Measurements from ENCODE around the gene RHOJ.

Gene RHOJ

GRCh38 chr14:63248211-63248610, 44.0 kb downstream of the RHOJ start:
- no peaks in the 10 kb centered on the region for H3K27me3 ChIP-seq (replicated peaks; ENCODE audit: control insufficient read depth, insufficient read depth, low read length)
- no peak for TF ChIP-seq CTCF (IDR thresholded peaks at IDR 0.05; ENCODE audit: insufficient read depth, low read length, poor library complexity, severe bottlenecking)
- no peaks in the 10 kb centered on the region for H3K36me3 ChIP-seq (ENCODE audit: control insufficient read depth, insufficient read depth, low read length)
- H3K4me3 ChIP-seq (replicated peaks; ENCODE audit: low read depth, low read length), result no peak overlapping the region
- DNase-seq (ENCODE audit: extremely low read depth, insufficient read length), result no peak

GRCh38 chr14:63249092-63249491, 44.8 kb downstream of the RHOJ start:
- TF ChIP-seq CTCF (IDR thresholded peaks at IDR 0.05; ENCODE audit: insufficient read depth, low read length, poor library complexity, severe bottlenecking), result no peak
- Histone ChIP-seq H3K4me3 (replicated peaks; ENCODE audit: low read depth, low read length) (no peak overlapping the region), H3K27me3 (replicated peaks; ENCODE audit: control insufficient read depth, insufficient read depth, low read length) (no peaks in the 10 kb centered on the region), H3K36me3 (ENCODE audit: control insufficient read depth, insufficient read depth, low read length) (no peaks in the 10 kb centered on the region)
- no peak for DNase-seq (ENCODE audit: extremely low read depth, insufficient read length)

GRCh38 chr14:63257299-63257698, 53.1 kb downstream of the RHOJ start:
- DNase-seq (ENCODE audit: extremely low read depth, insufficient read length), result no peak

GRCh38 chr14:63262446-63262845, 58.2 kb downstream of the RHOJ start:
- no peak for DNase-seq (ENCODE audit: extremely low read depth, insufficient read length)

More at GRCh38 chr14:63257299-63257698, 53.1 kb downstream of the RHOJ start:
- Histone ChIP-seq H3K4me3 (replicated peaks; ENCODE audit: low read depth, low read length) (no peak overlapping the region), H3K27me3 (replicated peaks; ENCODE audit: control insufficient read depth, insufficient read depth, low read length) (no peaks in the 10 kb centered on the region; the same call in 1 of the 2 replicates), H3K36me3 (ENCODE audit: control insufficient read depth, insufficient read depth, low read length) (no peaks in the 10 kb centered on the region)
- TF ChIP-seq CTCF (IDR thresholded peaks at IDR 0.05; ENCODE audit: insufficient read depth, low read length, poor library complexity, severe bottlenecking), result no peak

GRCh38 chr14:63266106-63266505, 61.9 kb downstream of the RHOJ start:
- no peak for TF ChIP-seq CTCF (IDR thresholded peaks at IDR 0.05; ENCODE audit: insufficient read depth, low read length, poor library complexity, severe bottlenecking)
- DNase-seq (ENCODE audit: extremely low read depth, insufficient read length), result no peak
- H3K27me3 ChIP-seq (replicated peaks; ENCODE audit: control insufficient read depth, insufficient read depth, low read length), result peaks cover 3% of the 10 kb centered on the region
- no peak overlapping the region for H3K4me3 ChIP-seq (replicated peaks; ENCODE audit: low read depth, low read length)
- no peaks in the 10 kb centered on the region for H3K36me3 ChIP-seq (ENCODE audit: control insufficient read depth, insufficient read depth, low read length)

More at GRCh38 chr14:63262446-63262845, 58.2 kb downstream of the RHOJ start:
- Histone ChIP-seq H3K4me3 (replicated peaks; ENCODE audit: low read depth, low read length) (no peak overlapping the region), H3K27me3 (replicated peaks; ENCODE audit: control insufficient read depth, insufficient read depth, low read length) (no peaks in the 10 kb centered on the region; the same call in 1 of the 2 replicates), H3K36me3 (ENCODE audit: control insufficient read depth, insufficient read depth, low read length) (no peaks in the 10 kb centered on the region)
- TF ChIP-seq CTCF (IDR thresholded peaks at IDR 0.05; ENCODE audit: insufficient read depth, low read length, poor library complexity, severe bottlenecking), result no peak

GRCh38 chr14:63267171-63267570, 62.9 kb downstream of the RHOJ start:
- H3K4me3 ChIP-seq (replicated peaks; ENCODE audit: low read depth, low read length), result no peak overlapping the region
- no peaks in the 10 kb centered on the region for H3K36me3 ChIP-seq (ENCODE audit: control insufficient read depth, insufficient read depth, low read length)
- H3K27me3 ChIP-seq (replicated peaks; ENCODE audit: control insufficient read depth, insufficient read depth, low read length), result peaks cover 3% of the 10 kb centered on the region
- DNase-seq (ENCODE audit: extremely low read depth, insufficient read length), result no peak
- no peak for TF ChIP-seq CTCF (IDR thresholded peaks at IDR 0.05; ENCODE audit: insufficient read depth, low read length, poor library complexity, severe bottlenecking)

Measured in GM06990 (cell line).